Astrocyte of the spinal cord (primary cell): Measurements from ENCODE around the gene TMTC2.

Experiments used
- DNase-seq: peaks from one replicate; pipeline ENCODE4 v3.0.0; 2011; ENCODE audit warnings: low read depth, low spot score
- H3K4me3 ChIP-seq: 2 replicates; pipeline ENCODE4 v1.5.1; 2011; ENCODE audit warnings: low read depth, mild to moderate bottlenecking, low read length, moderate library complexity
- CTCF ChIP-seq: IDR thresholded peaks from 2 replicates; pipeline ENCODE4 v1.5.1; 2012; ENCODE audit warnings: low read depth, mild to moderate bottlenecking, low read length, inconsistent platforms
- in situ Hi-C: cut with HindIII; loops from 2 replicates; pipeline ENCODE4 v1.10.0; 2017; ENCODE audit warnings: low sequenced_read_pairs

The TMTC2 gene

GRCh38 chr12:82919388-82920054, 232.8 kb downstream of the TMTC2 start:
- TF ChIP-seq CTCF: no peak
- DNase-seq: no peak
- in situ Hi-C loops: no loop called here
- H3K4me3 ChIP-seq: no peak overlapping the region

- no peak for DNase-seq
- no peak for TF ChIP-seq CTCF
- in situ Hi-C loops: no loop called here
- H3K4me3 ChIP-seq: no peak overlapping the region
Measured at GRCh38 chr12:82923935-82924334, 237.2 kb downstream of the TMTC2 start.

- no peak for DNase-seq
- in situ Hi-C loops: no loop called here
- H3K4me3 ChIP-seq: no peak overlapping the region
- no peak for TF ChIP-seq CTCF
Measured at GRCh38 chr12:82926630-82927029, 239.9 kb downstream of the TMTC2 start.

- in situ Hi-C loops: no loop called here
- no peak for TF ChIP-seq CTCF
- no peak for DNase-seq
- H3K4me3 ChIP-seq: no peak overlapping the region
Measured at GRCh38 chr12:82930301-82930700, 243.6 kb downstream of the TMTC2 start.

GRCh38 chr12:82931349-82932116, 244.8 kb downstream of the TMTC2 start:
- H3K4me3 ChIP-seq: no peak overlapping the region
- DNase-seq: no peak
- no peak for TF ChIP-seq CTCF
- in situ Hi-C loops: no loop called here

GRCh38 chr12:82937151-82937550, 250.4 kb downstream of the TMTC2 start:
- DNase-seq: no peak
- in situ Hi-C loops: no loop called here
- H3K4me3 ChIP-seq: no peak overlapping the region
- TF ChIP-seq CTCF: no peak
